GM12878 (cell line): ENCODE data around the gene GADD45A. TPM values are rescaled to one million over a fixed set of nuclear protein-coding genes. Genes with fewer than 3 reads are reported as not detected.

Experiments used
- ATAC-seq: fragments of 200-7000 bp; cut with Tn5 transposase; 3 replicates; pipeline ENCODE4 v1.9.1; 2020; ENCODE audit warnings: mild to moderate bottlenecking, moderate library complexity
- BruUV-seq: library from RNA; stranded (reverse); fragments of 400-500 nt; replicated peaks from 2 replicates; lab custom pipeline; 2021; lab: Mats Ljungman, UMichigan
- CTCF ChIA-PET: fragments of 300-600 bp; sonication (Branson Sonifier 250); formaldehyde crosslinking; extraction: SDS; loops from one replicate; lab custom pipeline; 2021; ENCODE audit warnings: inconsistent platforms; lab: Yijun Ruan, JAX
- POLR2A ChIA-PET: fragments of 350-600 bp; formaldehyde crosslinking; extraction: SDS; loops from one replicate; lab custom pipeline; 2021; ENCODE audit warnings: inconsistent platforms; lab: Charles Lee
- RAD21 ChIA-PET: fragments of 300-600 bp; sonication (Branson Sonifier 250); formaldehyde crosslinking; loops from one replicate; lab custom pipeline; 2023; ENCODE audit warnings: antibody characterized with exemption; ENCODE audit not compliant: unreplicated experiment; lab: Charles Lee
- SMC1A ChIA-PET: fragments of 300-600 bp; sonication (Branson Sonifier 250); formaldehyde crosslinking; loops from one replicate; lab custom pipeline; 2023; ENCODE audit not compliant: unreplicated experiment, uncharacterized antibody; lab: Charles Lee
- DNase-seq: peaks from one replicate; pipeline ENCODE4 v3.0.0-alpha.2; 2011; ENCODE audit warnings: low read depth, low spot score
- FAIRE-seq: peaks from 3 replicates; lab custom pipeline; 2011; peaks lifted over from hg19 to GRCh38; lab: Jason Lieb, UNC
- H2AFZ ChIP-seq: 2 replicates; pipeline ENCODE4 v1.6.0; 2011; ENCODE audit warnings: low read depth, low read length, control low read depth; ENCODE audit not compliant: control insufficient read depth
- H3K27ac ChIP-seq: 2 replicates; pipeline ENCODE4 v1.5.1; 2011; ENCODE audit warnings: control low read depth; ENCODE audit not compliant: control insufficient read depth, insufficient read depth
- H3K27me3 ChIP-seq, 2 experiments: replicated peaks in 1 of 2; 2 replicates each; pipeline versions ENCODE4 v1.6.0 to v1.6.1; 2011; ENCODE audit warnings: low read length in 1 of 2; ENCODE audit not compliant: control insufficient read depth in 2 of 2, insufficient read depth in 2 of 2
- H3K36me3 ChIP-seq, 2 experiments: 2 replicates each; pipeline ENCODE4 v1.5.1; 2011; ENCODE audit warnings: low read length in 1 of 2; ENCODE audit not compliant: control insufficient read depth in 2 of 2, insufficient read depth in 2 of 2
- H3K4me1 ChIP-seq: 2 replicates; pipeline ENCODE4 v1.6.1; 2011; ENCODE audit warnings: mild to moderate bottlenecking, low read length, moderate library complexity, mixed read lengths; ENCODE audit not compliant: control insufficient read depth, insufficient read depth
- H3K4me2 ChIP-seq: 2 replicates; pipeline ENCODE4 v1.6.0; 2011; ENCODE audit warnings: control low read depth; ENCODE audit not compliant: control insufficient read depth, insufficient read depth
- H3K4me3 ChIP-seq: fragments of 200-600 bp; sonication (generic); 2 replicates; pipeline ENCODE4 v1.5.1; 2016
- H3K79me2 ChIP-seq: 2 replicates; pipeline ENCODE4 v1.6.0; 2011; ENCODE audit warnings: low read length; ENCODE audit not compliant: control insufficient read depth, insufficient read depth
- H3K9ac ChIP-seq: 2 replicates; pipeline ENCODE4 v1.8.0; 2011; ENCODE audit warnings: low read length, control low read depth, mixed read lengths; ENCODE audit not compliant: control insufficient read depth, insufficient read depth
- H3K9me3 ChIP-seq: replicated peaks from 3 replicates; pipeline ENCODE4 v1.5.1; 2011; ENCODE audit warnings: mild to moderate bottlenecking, low read length; ENCODE audit not compliant: control insufficient read depth, insufficient read depth
- H4K20me1 ChIP-seq: 2 replicates; pipeline ENCODE4 v1.6.0; 2011; ENCODE audit not compliant: control insufficient read depth, insufficient read depth
- BCL3 ChIP-seq: IDR thresholded peaks from 2 replicates; pipeline ENCODE4 v1.6.1; 2011; ENCODE audit warnings: borderline replicate concordance, low read depth, mild to moderate bottlenecking, moderate library complexity, low read length; ENCODE audit not compliant: insufficient read depth, poor library complexity, severe bottlenecking
- EGR1 ChIP-seq, 2 experiments: IDR thresholded peaks; 1 replicate in 1 of 2; 2 replicates in 1 of 2; pipeline ENCODE4 v1.6.1; 2011 to 2012; ENCODE audit warnings: low read depth in 2 of 2, low read length in 2 of 2, borderline replicate concordance in 1 of 2, mild to moderate bottlenecking in 1 of 2, moderate library complexity in 1 of 2
- EP300 ChIP-seq, 2 experiments: fragments of 150-350 bp in 1 of 2; IDR thresholded peaks; 2 replicates each; pipeline ENCODE4 v1.6.1; 2011 to 2012; ENCODE audit warnings: low read depth in 2 of 2, low read length in 2 of 2, borderline replicate concordance in 1 of 2, improper control_type of control experiment in 1 of 2, inconsistent platforms in 1 of 2; ENCODE audit not compliant: control insufficient read depth in 1 of 2
- EZH2 ChIP-seq: IDR thresholded peaks from 2 replicates; pipeline ENCODE4 v1.6.1; 2012; ENCODE audit warnings: low read depth, mild to moderate bottlenecking, control low read depth, inconsistent platforms, low read length, borderline replicate concordance; ENCODE audit not compliant: control insufficient read depth
- FOXM1 ChIP-seq: IDR thresholded peaks from 2 replicates; pipeline ENCODE4 v1.6.1; 2012; ENCODE audit warnings: low read depth, mild to moderate bottlenecking, inconsistent platforms, low read length, moderate library complexity
- MEF2A ChIP-seq: IDR thresholded peaks from 2 replicates; pipeline ENCODE4 v1.6.1; 2011; ENCODE audit warnings: low read depth, mild to moderate bottlenecking, low read length, moderate library complexity; ENCODE audit not compliant: insufficient read depth
- MEF2B ChIP-seq: fragments of 450-650 bp; IDR thresholded peaks from 2 replicates; pipeline ENCODE4 v1.6.1; 2018; ENCODE audit warnings: mild to moderate bottlenecking, moderate library complexity; ENCODE audit not compliant: partially characterized antibody, poor library complexity, severe bottlenecking
- MXI1 ChIP-seq: fragments of 150-350 bp; IDR thresholded peaks from 2 replicates; pipeline ENCODE4 v1.6.1; 2011; ENCODE audit warnings: low read depth, mild to moderate bottlenecking, inconsistent platforms, low read length, improper control_type of control experiment
- RELA ChIP-seq: fragments of 450-650 bp; IDR thresholded peaks from 2 replicates; pipeline ENCODE4 v1.8.0; 2014; ENCODE audit warnings: borderline replicate concordance; ENCODE audit not compliant: partially characterized antibody
- SIN3A ChIP-seq: IDR thresholded peaks from 2 replicates; pipeline ENCODE4 v1.6.1; 2012; ENCODE audit warnings: low read depth, low read length, improper control_type of control experiment
- SREBF1 ChIP-seq: IDR thresholded peaks from 2 replicates; pipeline ENCODE4 v1.6.1; 2012; ENCODE audit warnings: mild to moderate bottlenecking, low read length
- TCF3 ChIP-seq: IDR thresholded peaks from 2 replicates; pipeline ENCODE4 v1.6.1; 2012; ENCODE audit warnings: low read depth, mild to moderate bottlenecking, low read length, borderline replicate concordance; ENCODE audit not compliant: insufficient read depth
- ZBTB33 ChIP-seq: fragments of 450-650 bp; IDR thresholded peaks from 2 replicates; pipeline ENCODE4 v1.6.1; 2017; ENCODE audit warnings: mild to moderate bottlenecking
- WGBS: methylation state at CpG from one replicate; pipeline ENCODE4 v1.1.6; 2016; ENCODE audit warnings: low lambda C conversion rate; ENCODE audit not compliant: insufficient replicate concordance, insufficient coverage; ENCODE audit errors: missing lambda C conversion rate; 5-methylcytosine and 5-hydroxymethylcytosine counted together
- in situ Hi-C: fragments of 300-500 bp; cut with MboI; formaldehyde crosslinking; loops from 9 replicates; pipeline ENCODE4 v1.14.3; 2018; ENCODE audit warnings: mixed read lengths
- intact Hi-C: fragments of 100-400 bp; cut with micrococcal nuclease; formaldehyde crosslinking; loops from one replicate; pipeline ENCODE4 v1.14.2; 2022; ENCODE audit not compliant: unreplicated experiment
- polyA plus RNA-seq, 11 experiments: library from polyadenylated mRNA; depleted of rRNA in 4 of 11; unstranded in 6 of 11; stranded (reverse) in 5 of 11; fragments of >200 nt; fragmentation: Nextera tagmentation in 4 of 11; fragmentation: Illumina TruSeq in 1 of 11; extraction: Ambion mirVana in 4 of 11; extraction: Trizol in 1 of 11; gene quantifications; 1 replicate in 1 of 11; 2 replicates in 10 of 11; pipeline versions ENCODE4 v1.2.1 to v1.2.3, GENCODE V29; 2011 to 2016; ENCODE audit warnings: inconsistent platforms in 2 of 11, missing spikeins in 2 of 11, low read depth in 1 of 11
- total RNA-seq, 4 experiments: library from RNA; depleted of rRNA in 3 of 4; stranded (reverse); fragments of >200 nt in 3 of 4; fragmentation: Illumina TruSeq in 1 of 4; extraction: Trizol in 1 of 4; gene quantifications; 2 replicates each; pipeline versions ENCODE4 v1.2.1 to v1.2.3, GENCODE V29; 2013 to 2021

GADD45A gene
- total and polyA plus RNA-seq, 10 of the 15 experiments (the other 5 are each of a cell fraction or from before 2014, with no cell fraction given) = 4.7 to 48.9 (median 18.5) TPM

- DNase-seq (no peak), ATAC-seq (no peak), FAIRE-seq (no peak)
- H3K27ac ChIP-seq = no peak overlapping the region
- ChIA-PET RAD21 (interaction anchor here (0.9 to 2.1 kb wide), 9 partner anchors 16 to 175 kb away, joined by 3 to 18 read pairs (median 4); no protein-coding TSS in a partner anchor), SMC1A (interaction anchor here (0.7 to 2.4 kb wide), 16 partner anchors 9 to 150 kb away, joined by 3 to 11 read pairs (median 4); no protein-coding TSS in a partner anchor), POLR2A (interaction anchor here (0.8 to 1.7 kb wide), 4 partner anchors 20 to 49 kb away, joined by 3 to 4 read pairs (median 3); no protein-coding TSS in a partner anchor), CTCF (interaction anchor here (0.9 to 1.8 kb wide), 5 partner anchors 12 to 151 kb away, joined by 3 to 12 read pairs (median 4); no protein-coding TSS in a partner anchor)
- H3K36me3 ChIP-seq = no peaks in the 10 kb centered on the region
- peak overlapping the region; percentile 58 for H2AFZ ChIP-seq
- H3K9ac ChIP-seq = no peak overlapping the region
- WGBS = 11% methylated on average over 2 of the region's 2 CpGs
- no peaks in the 10 kb centered on the region for H4K20me1 ChIP-seq
- H3K4me1 ChIP-seq = no peaks in the 10 kb centered on the region
- no peaks in the 10 kb centered on the region for H3K79me2 ChIP-seq
- H3K9me3 ChIP-seq = no peaks in the 10 kb centered on the region
- intact Hi-C loops (no loop called here), in situ Hi-C loops (no loop called here)
- no peak for TF ChIP-seq ZBTB33
- TF ChIP-seq EZH2 = no peak
- no peak for TF ChIP-seq SIN3A
- no peak for TF ChIP-seq MEF2A
- no peak for TF ChIP-seq MXI1
- no peak for TF ChIP-seq MEF2B
- no peak for TF ChIP-seq EP300 (IDR thresholded peaks at IDR 0.05; ENCODE audit: borderline replicate concordance in 1 of 2, control insufficient read depth in 1 of 2, low read depth in 2 of 2, low read length in 2 of 2)
- no peak for TF ChIP-seq SREBF1
- no peak for TF ChIP-seq TCF3
- no peak for TF ChIP-seq BCL3
- TF ChIP-seq EGR1 (IDR thresholded peaks at IDR 0.05; ENCODE audit: borderline replicate concordance in 1 of 2, low read depth in 2 of 2, low read length in 2 of 2) = no peak
- no peak for TF ChIP-seq FOXM1
- no peak for TF ChIP-seq RELA
- H3K4me2 ChIP-seq = no peak overlapping the region
- BruUV-seq = no TSS peak
- no peak overlapping the region for H3K4me3 ChIP-seq
- H3K27me3 ChIP-seq = no peaks in the 10 kb centered on the region
These were observed 26.8 kb downstream of the GADD45A start for GRCh38 chr1:67711855-67712212.
